ENCODE data around the gene SLC25A11. TPM values are rescaled to one million over a fixed set of nuclear protein-coding genes. Genes with fewer than 3 reads are reported as not detected.
A peak's percentile ranks its signal among the peaks of the same experiment; 100 is the strongest.

Gene SLC25A11
- polyA plus RNA-seq, 1 donor: 53.8 TPM

- peak; percentile 98 for DNase-seq (ENCODE audit: low read depth)
These were observed 27.1 kb upstream of the SLC25A11 start for GRCh38 chr17:4966844-4967538.

GRCh38 chr17:4965311-4965986 lies 25.6 kb upstream of the SLC25A11 start:
- no peak for DNase-seq (ENCODE audit: low read depth)

- no peak for DNase-seq (ENCODE audit: low read depth)
These were observed 20.6 kb upstream of the SLC25A11 start for GRCh38 chr17:4960279-4960922.

- DNase-seq (ENCODE audit: low read depth): no peak
These were observed 19.6 kb upstream of the SLC25A11 start for GRCh38 chr17:4959261-4959965.

GRCh38 chr17:4958102-4958501 lies 18.3 kb upstream of the SLC25A11 start:
- DNase-seq (ENCODE audit: low read depth): no peak

GRCh38 chr17:4956493-4957061 lies 16.7 kb upstream of the SLC25A11 start:
- no peak for DNase-seq (ENCODE audit: low read depth)

GRCh38 chr17:4955091-4955490 lies 15.2 kb upstream of the SLC25A11 start:
- DNase-seq (ENCODE audit: low read depth): no peak

- no peak for DNase-seq (ENCODE audit: low read depth)
These were observed 13.7 kb upstream of the SLC25A11 start for GRCh38 chr17:4953451-4953961.

- no peak for DNase-seq (ENCODE audit: low read depth)
These were observed 11.6 kb upstream of the SLC25A11 start for GRCh38 chr17:4951486-4951885.

- no peak for DNase-seq (ENCODE audit: low read depth)
These were observed 10.9 kb upstream of the SLC25A11 start, which contains the start of gene ENO3 for GRCh38 chr17:4950746-4951204. Gene ENO3, plus strand, starts transcription at chr17:4951119. Its CDS starts 711 bp downstream, at chr17:4951830.

GRCh38 chr17:4950075-4950745 lies 10.4 kb upstream of the SLC25A11 start:
- no peak for DNase-seq (ENCODE audit: low read depth)

GRCh38 chr17:4949321-4950074 lies 9.7 kb upstream of the SLC25A11 start:
- DNase-seq (ENCODE audit: low read depth): no peak

GRCh38 chr17:4948931-4949320 lies 9.1 kb upstream of the SLC25A11 start:
- peak; percentile 81 for DNase-seq (ENCODE audit: low read depth)

- peak; percentile 88 for DNase-seq (ENCODE audit: low read depth)
These were observed 8.5 kb upstream of the SLC25A11 start, which contains the start of gene PFN1 for GRCh38 chr17:4948166-4948930. Gene PFN1, minus strand, starts transcription at chr17:4948530. Its CDS starts 136 bp downstream, at chr17:4948394.

GRCh38 chr17:4947411-4948165 lies 7.7 kb upstream of the SLC25A11 start:
- DNase-seq (ENCODE audit: low read depth): no peak

- no peak for DNase-seq (ENCODE audit: low read depth)
These were observed 7.2 kb upstream of the SLC25A11 start for GRCh38 chr17:4947010-4947410.

- DNase-seq (ENCODE audit: low read depth): no peak
These were observed 6.6 kb upstream of the SLC25A11 start for GRCh38 chr17:4946312-4946976.

- DNase-seq (ENCODE audit: low read depth): no peak
These were observed 6.1 kb upstream of the SLC25A11 start for GRCh38 chr17:4945944-4946280.
